ENCODE results near the gene LMX1B.

Gene LMX1B

GRCh38 chr9:126623667-126624478, 10.1 kb downstream of the LMX1B start:
- no peak for TF ChIP-seq CTCF (IDR thresholded peaks at IDR 0.05)
- peaks cover 100% of the 10 kb centered on the region for H3K27me3 ChIP-seq
- H3K9me3 ChIP-seq = no peaks in the 10 kb centered on the region
- no peak overlapping the region for H3K4me3 ChIP-seq (ENCODE audit: low read depth in 1 of 2, low read length in 1 of 2)
- no peak overlapping the region for H3K27ac ChIP-seq
- no peaks in the 10 kb centered on the region for H3K36me3 ChIP-seq
- peaks cover 5 to 6% of the 10 kb centered on the region in 2 experiments for H3K4me1 ChIP-seq (ENCODE audit: control insufficient read depth in 1 of 2, insufficient read depth in 1 of 2, low read depth in 1 of 2, low read length in 1 of 2)

- Histone ChIP-seq H3K27ac (no peak overlapping the region), H3K4me1 (ENCODE audit: control insufficient read depth in 1 of 2, insufficient read depth in 1 of 2, low read depth in 1 of 2, low read length in 1 of 2) (peaks cover 5 to 6% of the 10 kb centered on the region in 2 experiments), H3K27me3 (peaks cover 100% of the 10 kb centered on the region), H3K4me3 (ENCODE audit: low read depth in 1 of 2, low read length in 1 of 2) (no peak overlapping the region), H3K9me3 (no peaks in the 10 kb centered on the region), H3K36me3 (no peaks in the 10 kb centered on the region)
- TF ChIP-seq CTCF (IDR thresholded peaks at IDR 0.05) = no peak
Observed at GRCh38 chr9:126624479-126624826, 10.7 kb downstream of the LMX1B start.

GRCh38 chr9:126624912-126625311, 11.2 kb downstream of the LMX1B start:
- peaks cover 100% of the 10 kb centered on the region for H3K27me3 ChIP-seq

GRCh38 chr9:126625329-126626126, 11.8 kb downstream of the LMX1B start:
- H3K4me1 ChIP-seq (ENCODE audit: control insufficient read depth in 1 of 2, insufficient read depth in 1 of 2, low read depth in 1 of 2, low read length in 1 of 2) = peaks cover 5 to 6% of the 10 kb centered on the region in 2 experiments
- peaks cover 100% of the 10 kb centered on the region for H3K27me3 ChIP-seq
- no peak overlapping the region for H3K4me3 ChIP-seq (ENCODE audit: low read depth in 1 of 2, low read length in 1 of 2)
- H3K27ac ChIP-seq = no peak overlapping the region
- no peaks in the 10 kb centered on the region for H3K9me3 ChIP-seq
- TF ChIP-seq CTCF (IDR thresholded peaks at IDR 0.05) = no peak
- H3K36me3 ChIP-seq = no peaks in the 10 kb centered on the region

More at GRCh38 chr9:126624912-126625311, 11.2 kb downstream of the LMX1B start:
- no peak for TF ChIP-seq CTCF (IDR thresholded peaks at IDR 0.05)
- Histone ChIP-seq H3K4me1 (ENCODE audit: control insufficient read depth in 1 of 2, insufficient read depth in 1 of 2, low read depth in 1 of 2, low read length in 1 of 2) (peaks cover 5 to 6% of the 10 kb centered on the region in 2 experiments), H3K4me3 (ENCODE audit: low read depth in 1 of 2, low read length in 1 of 2) (no peak overlapping the region), H3K36me3 (no peaks in the 10 kb centered on the region), H3K9me3 (no peaks in the 10 kb centered on the region), H3K27ac (no peak overlapping the region)

- Histone ChIP-seq H3K36me3 (no peaks in the 10 kb centered on the region), H3K27me3 (peaks cover 100% of the 10 kb centered on the region), H3K4me3 (ENCODE audit: low read depth in 1 of 2, low read length in 1 of 2) (no peak overlapping the region), H3K4me1 (ENCODE audit: control insufficient read depth in 1 of 2, insufficient read depth in 1 of 2, low read depth in 1 of 2, low read length in 1 of 2) (peaks cover 5 to 6% of the 10 kb centered on the region in 2 experiments), H3K27ac (no peak overlapping the region), H3K9me3 (no peaks in the 10 kb centered on the region)
- TF ChIP-seq CTCF (IDR thresholded peaks at IDR 0.05) = no peak
Observed at GRCh38 chr9:126626127-126626925, 12.6 kb downstream of the LMX1B start.
